ENCODE results near the gene ADD3.

Gene ADD3, protein sequence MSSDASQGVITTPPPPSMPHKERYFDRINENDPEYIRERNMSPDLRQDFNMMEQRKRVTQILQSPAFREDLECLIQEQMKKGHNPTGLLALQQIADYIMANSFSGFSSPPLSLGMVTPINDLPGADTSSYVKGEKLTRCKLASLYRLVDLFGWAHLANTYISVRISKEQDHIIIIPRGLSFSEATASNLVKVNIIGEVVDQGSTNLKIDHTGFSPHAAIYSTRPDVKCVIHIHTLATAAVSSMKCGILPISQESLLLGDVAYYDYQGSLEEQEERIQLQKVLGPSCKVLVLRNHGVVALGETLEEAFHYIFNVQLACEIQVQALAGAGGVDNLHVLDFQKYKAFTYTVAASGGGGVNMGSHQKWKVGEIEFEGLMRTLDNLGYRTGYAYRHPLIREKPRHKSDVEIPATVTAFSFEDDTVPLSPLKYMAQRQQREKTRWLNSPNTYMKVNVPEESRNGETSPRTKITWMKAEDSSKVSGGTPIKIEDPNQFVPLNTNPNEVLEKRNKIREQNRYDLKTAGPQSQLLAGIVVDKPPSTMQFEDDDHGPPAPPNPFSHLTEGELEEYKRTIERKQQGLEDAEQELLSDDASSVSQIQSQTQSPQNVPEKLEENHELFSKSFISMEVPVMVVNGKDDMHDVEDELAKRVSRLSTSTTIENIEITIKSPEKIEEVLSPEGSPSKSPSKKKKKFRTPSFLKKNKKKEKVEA

GRCh38 chr10:110007701-110008517 is at the start of gene ADD3:
TSS of gene ADD3 (plus strand) at chr10:110007984. CDS start at chr10:110100654, 92,670 bp downstream.
- peak; percentile 72 to 90 (median 80) for DNase-seq

DNA sequence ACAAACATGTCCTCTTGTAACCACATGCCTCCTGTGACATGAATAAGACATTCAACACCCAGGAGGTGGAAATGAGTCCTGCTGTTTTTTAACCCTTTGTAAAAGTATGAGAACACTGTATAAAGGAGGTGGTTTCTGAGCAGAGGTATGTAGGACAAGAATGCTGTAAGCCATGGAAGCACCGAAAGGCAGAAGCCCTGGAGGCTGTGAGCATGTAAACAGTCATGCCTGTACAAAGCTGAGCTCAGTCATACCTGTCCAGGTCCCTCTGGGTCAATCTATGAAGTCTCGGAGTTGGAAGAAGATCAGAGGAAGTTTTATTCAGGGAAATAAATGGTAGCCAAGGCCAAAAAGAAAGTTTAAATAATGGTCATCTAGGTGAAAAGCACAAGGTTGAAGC is 49.7 kb upstream of the ADD3 start:
- no peak for DNase-seq

DNA sequence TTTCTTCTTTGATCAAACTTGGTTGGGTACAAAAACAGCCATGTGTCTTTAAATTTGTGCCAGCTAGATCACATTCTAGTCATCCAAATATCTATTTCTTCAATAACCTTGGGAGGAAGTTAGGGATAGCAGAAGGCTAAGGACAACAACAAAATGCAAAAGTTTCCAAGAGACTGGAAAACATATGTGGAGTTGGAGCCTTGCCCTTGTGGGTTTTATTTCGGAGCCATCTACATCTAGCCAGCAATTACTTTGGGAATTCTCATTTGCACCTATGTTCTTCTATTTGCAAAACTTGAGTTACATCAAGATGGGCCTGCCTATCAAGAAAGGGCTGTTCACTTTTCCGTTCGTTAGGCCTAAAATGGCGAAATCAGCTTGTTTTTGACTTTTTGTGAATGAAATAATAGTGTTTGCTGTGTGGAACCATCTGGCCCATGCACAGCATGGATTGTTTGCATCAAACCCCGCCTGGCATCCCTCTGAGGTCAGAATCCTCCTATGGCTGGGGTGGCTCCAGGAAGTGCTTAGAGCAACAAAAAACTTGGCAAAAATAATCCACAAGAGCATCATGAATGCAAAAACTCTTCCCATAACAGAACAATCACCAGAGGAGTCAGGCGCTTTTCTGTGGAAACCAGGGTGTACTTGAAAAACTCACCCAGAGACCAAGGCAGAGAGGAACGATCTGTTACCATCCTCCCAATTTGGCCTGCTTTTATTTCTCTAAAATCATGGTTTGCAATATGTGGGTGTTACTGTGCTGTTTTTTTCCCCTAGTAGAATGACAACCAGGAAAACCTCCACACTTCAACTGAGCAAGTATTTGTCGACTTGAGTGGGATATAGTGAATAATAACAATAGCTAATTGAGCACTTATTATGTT is 48.3 kb upstream of the ADD3 start:
- DNase-seq: no peak

GRCh38 chr10:109960682-109961081 is 47.1 kb upstream of the ADD3 start:
- DNase-seq: no peak

DNA sequence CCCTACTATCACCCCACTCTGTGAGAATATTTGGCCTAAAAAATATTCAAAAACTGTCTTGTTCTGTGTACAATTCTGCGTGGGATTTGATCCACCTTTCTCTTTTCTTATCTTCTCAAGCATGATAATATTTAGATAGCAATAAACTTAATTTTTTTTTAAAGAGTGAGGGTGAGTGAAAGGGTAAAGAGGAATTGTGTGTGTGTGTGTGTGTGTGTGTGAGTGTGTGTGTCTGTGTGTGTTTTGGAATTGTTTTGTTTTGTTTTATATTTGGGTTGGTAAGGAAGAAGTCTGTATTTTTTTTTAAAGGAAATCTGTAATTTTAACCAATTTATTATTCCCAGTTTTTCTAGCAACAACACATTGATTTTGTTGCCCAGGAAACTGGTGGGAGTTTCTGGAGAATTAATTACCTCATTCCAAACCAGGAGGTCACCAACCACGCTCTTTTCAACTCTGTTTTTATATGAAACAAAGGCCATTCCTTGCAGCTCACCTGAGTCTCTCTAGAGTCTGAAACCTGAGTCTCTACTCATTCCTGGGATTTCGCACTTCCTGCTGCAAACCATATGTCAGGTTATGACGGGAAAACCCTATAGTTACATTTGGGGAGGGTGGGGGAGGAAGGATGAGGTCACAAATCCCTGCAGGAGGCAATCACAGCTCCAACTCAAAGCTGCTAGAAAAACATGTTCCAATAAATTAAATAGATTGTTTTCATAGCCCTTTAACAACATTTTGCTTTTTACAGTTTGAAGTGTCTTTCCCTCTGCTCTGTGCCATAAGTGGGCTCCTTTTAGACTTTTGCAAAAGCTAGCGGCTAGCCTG is 46.4 kb upstream of the ADD3 start:
- DNase-seq: no peak

DNA sequence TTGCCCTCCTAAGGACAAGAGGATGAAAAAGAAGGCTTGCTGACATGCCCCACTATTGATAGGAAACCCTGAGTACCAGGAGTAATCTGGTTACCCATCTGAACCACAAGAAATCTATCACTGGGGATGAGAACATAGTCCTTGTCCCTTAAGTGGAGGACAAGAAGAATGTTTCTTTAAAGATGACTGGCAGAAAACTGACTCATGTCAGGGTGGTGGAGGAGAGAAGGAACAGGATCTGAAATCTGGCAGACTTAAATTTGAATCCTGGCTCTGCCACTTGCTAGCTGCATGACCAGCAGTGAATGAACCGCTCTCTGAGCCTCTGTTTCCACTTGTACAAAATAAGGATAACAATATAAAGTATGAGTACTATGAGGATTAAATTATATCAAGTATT is 45.5 kb upstream of the ADD3 start:
- DNase-seq: no peak

DNA sequence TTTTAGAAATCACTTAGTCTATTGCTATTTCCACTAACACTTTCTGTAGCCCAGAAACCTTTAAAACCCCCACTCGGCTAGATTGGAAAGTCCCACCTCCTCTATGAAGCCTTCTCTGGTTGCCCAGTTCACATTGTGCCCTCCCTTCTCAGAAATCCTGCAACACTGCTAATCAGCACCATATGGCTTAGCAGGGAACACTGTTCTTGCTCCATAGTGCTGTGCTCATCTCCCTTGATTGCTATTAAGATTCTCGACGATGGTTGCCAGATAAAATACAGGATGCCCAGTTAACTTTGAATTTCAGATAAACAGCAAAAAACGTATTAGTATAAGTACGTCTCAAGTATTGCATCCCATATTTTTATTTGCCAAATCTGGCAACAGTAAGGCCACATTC is 44.3 kb upstream of the ADD3 start:
- no peak for DNase-seq

DNA sequence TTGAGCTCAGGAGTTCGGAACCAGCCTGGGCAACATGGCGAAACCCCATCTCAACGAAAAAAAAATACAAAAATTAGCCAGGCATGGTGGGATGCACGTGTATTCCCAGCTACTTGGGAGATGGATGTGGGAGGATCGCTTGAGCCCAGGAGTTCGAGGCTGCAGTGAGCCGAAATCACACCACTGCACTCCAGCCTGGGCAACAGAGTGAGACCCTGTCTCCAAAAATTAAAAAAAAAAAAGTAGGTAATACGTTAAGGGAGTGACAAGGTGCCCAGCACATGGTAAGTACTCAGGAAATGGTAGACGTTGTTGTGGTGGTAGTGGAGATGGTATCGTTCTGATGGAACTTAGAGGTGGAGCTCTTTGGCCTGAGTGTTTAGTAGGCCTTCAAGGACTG is 43.5 kb upstream of the ADD3 start:
- no peak for DNase-seq

GRCh38 chr10:109966961-109967738 is 40.6 kb upstream of the ADD3 start:
- no peak for DNase-seq

- DNase-seq: no peak
Observed at GRCh38 chr10:109967739-109968088, 40.1 kb upstream of the ADD3 start.

DNA sequence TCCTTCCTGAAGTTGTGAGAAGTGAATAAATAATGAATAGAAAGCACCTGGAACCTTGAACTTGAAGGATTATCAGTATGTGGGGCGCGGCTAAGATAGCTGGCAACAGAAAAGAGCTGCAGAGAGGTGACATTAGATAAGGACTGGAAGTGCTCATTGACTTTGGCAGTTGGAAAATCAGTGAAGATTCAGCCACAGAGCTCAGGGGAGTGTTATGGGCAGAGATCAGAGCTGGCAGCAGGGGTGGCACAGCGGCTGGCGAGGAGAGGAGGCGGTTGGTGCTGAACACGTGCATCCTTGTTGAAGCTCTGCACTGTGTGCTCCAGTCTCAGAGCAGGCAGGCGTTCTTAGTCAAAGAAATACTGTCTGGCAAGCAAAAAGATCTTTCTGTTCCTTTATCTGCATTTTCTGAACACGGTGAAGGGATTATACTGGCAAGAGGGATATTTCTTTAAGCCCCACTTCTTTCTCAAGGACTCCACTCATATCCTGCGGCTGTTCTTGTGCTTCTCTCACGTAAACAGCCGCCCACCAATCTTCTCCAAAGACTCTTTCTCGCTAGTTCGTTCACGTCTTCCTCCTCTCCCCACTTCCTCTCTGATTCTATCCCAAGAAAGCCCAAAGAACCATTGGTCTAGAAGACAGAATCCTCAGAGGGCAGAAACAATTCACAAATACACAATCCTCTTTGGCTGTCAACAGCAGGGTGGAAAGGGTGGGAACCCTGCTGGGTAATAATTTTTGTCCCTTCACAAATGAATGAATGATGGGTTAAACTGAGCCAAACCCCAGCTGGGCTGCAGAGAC is 38.6 kb upstream of the ADD3 start:
- no peak for DNase-seq

GRCh38 chr10:109969760-109970346 is 37.9 kb upstream of the ADD3 start:
- no peak for DNase-seq

GRCh38 chr10:109971634-109972033 is 36.1 kb upstream of the ADD3 start:
- DNase-seq: no peak

DNA sequence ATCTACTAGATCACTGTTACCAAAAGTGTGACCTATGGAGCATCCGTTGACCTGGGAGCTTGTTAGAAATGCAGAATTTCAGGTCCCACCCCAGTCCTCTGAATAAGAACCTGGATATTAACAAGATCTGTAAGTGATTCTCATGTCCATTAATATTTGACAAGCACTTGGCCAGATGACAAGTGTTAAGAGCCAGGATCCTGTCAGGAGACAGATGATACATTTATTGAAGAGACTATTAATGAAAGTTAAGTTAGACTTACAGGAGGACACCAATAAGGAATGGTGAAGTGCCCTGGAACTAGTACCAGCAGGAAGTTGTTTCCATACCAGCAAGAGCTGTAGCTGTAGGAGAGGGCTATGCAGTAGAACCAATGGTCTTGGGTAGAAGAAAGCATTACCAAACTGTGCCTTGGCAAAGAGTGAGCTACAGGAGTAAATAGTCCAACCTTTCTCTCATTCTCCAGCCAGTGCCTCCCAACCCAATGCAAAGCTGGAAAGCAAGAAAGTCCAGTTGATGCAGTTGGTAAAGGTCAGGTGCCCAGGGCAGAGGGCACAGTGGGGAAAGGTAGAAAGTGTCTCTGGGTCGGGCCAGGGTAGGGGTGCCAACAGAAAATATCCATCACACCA is 35.3 kb upstream of the ADD3 start:
- no peak for DNase-seq

- DNase-seq: no peak
Observed at GRCh38 chr10:109973326-109973829, 34.4 kb upstream of the ADD3 start.

DNA sequence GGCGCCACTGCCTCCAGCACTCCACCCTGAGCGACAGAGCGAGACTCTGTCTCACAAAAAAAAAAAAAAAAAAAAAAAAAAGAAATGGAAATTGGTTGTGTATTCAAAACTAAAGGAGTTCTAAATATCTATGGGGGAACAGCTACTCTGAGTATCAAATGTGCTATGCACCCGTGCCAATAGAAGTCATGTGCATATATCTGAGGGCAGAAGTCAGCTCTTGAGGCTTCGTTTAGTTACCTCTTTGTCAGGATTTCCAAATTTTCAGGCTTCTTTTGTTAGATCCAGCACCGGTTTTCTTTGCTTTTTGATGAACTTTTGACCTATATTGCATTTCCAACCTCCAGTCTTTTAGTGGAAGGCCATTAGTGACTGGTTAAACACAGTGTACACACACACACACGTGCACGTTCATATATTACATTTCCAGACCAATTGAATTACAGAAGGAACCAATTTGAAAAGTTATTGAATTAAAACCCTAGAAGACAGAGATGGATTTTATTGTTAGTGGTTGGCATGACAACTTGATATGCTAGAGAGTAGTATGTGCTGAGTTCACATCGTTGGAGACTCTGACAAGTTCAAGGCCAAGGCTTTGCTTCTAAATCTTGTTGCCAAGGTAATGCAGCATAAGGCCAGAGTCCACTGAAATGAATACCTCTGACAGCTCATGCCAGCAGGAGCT is 33.1 kb upstream of the ADD3 start:
- no peak for DNase-seq

GRCh38 chr10:109975244-109976190 is 32.3 kb upstream of the ADD3 start:
- no peak for DNase-seq
